Central memory CD8-positive, alpha-beta T cell (primary cell): ENCODE results near the gene PPP2R2C.

Experiments
- ATAC-seq: fragments of 150-1000 bp; cut with Tn5 transposase; replicated peaks from 2 replicates; pipeline ENCODE4 v1.10.0; 2022; ENCODE audit warnings: mild to moderate bottlenecking, moderate FRiP score, moderate number of reproducible peaks; ENCODE audit not compliant: poor library complexity, severe bottlenecking; ENCODE audit errors: extremely low read depth
- DNase-seq, 2 donors: peaks; one replicate each; pipeline ENCODE4 v3.0.0; 2021; ENCODE audit warnings: low spot score in 2 of 2
- H3K27ac Mint-ChIP-seq: one replicate; pipeline ENCODE4 v1.8.0; 2022; ENCODE audit warnings: low read depth, mild to moderate bottlenecking, moderate library complexity, mixed read lengths
- H3K27me3 Mint-ChIP-seq: one replicate; pipeline ENCODE4 v1.8.0; 2022; ENCODE audit warnings: mixed read lengths
- H3K36me3 Mint-ChIP-seq: one replicate; pipeline ENCODE4 v1.8.0; 2022; ENCODE audit warnings: mild to moderate bottlenecking, moderate library complexity, mixed read lengths; ENCODE audit not compliant: insufficient read depth
- H3K4me1 Mint-ChIP-seq: one replicate; pipeline ENCODE4 v1.8.0; 2022; ENCODE audit warnings: mixed read lengths
- H3K4me3 Mint-ChIP-seq: one replicate; pipeline ENCODE4 v1.8.0; 2022; ENCODE audit warnings: mild to moderate bottlenecking, moderate library complexity, mixed read lengths
- H3K9me3 Mint-ChIP-seq: one replicate; pipeline ENCODE4 v1.8.0; 2022; ENCODE audit warnings: mixed read lengths

PPP2R2C gene

DNA sequence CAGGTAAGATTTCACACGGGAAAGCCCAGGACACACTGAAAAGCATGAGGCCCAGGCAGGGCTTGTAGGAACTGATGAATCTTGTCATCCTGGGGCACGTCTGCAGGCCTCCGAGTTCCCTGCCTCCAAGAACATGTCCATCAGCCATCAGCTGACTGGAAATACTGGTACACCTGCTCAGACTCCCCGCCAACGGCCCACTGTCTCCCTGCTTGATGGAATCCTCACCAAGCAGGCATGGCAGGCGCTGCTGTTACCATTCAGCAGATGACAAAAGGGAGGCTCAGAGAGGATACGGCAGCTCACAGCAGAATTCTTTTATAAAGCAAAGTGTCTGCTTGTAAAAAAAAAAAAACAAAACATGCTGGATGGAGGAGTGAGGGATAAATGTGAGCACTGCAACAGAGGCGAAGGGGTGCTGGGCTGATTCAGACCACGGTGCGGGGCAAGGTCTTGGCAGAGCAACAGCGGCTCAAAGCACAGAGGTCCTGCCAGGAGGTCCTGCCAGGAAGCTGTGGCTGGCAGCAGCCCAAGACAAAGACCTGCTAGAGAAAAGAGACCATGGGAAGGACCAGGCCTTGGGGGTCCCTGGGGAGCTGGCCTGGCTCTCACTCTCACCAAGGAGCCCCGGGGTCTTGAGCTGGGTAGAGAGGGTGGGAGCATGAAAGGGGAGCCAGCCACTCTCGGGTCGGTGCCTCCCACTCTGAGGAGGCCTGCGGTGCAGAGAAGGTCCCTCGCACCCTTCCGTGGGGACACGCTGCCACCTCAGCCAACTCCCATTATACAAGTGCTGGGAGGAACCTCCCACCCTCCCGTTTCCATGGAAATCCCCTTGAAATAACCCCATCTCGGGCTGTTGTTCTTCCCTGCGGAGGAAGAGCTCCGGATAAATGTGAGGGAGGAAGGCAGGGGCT lies 25.6 kb downstream of the PPP2R2C start:
- Mint-ChIP-seq H3K36me3 (no peaks in the 10 kb centered on the region), H3K9me3 (no peaks in the 10 kb centered on the region), H3K4me3 (no peak overlapping the region), H3K4me1 (no peaks in the 10 kb centered on the region), H3K27ac (no peak overlapping the region), H3K27me3 (peaks cover 58% of the 10 kb centered on the region)
- DNase-seq (no peak), ATAC-seq (no peak)

DNA sequence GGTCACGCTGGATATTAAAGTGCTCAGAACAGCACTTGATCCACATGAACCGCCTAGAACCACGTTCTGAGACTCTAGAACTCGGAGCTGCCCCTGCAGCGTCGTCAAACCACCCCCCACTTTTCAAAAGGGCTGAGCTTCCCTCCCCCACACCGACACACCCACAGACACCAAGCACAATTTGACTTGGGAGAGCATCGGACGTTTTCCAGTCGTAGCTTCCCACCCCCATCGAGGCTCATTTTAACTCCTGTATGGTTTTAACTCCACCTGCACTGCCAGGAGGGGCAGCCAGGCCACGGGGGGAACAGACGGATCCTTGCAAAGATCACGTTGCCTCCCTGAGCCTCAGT lies 26.3 kb downstream of the PPP2R2C start:
- no peak for DNase-seq
- Mint-ChIP-seq H3K27ac (no peak overlapping the region), H3K27me3 (peaks cover 51% of the 10 kb centered on the region), H3K36me3 (no peaks in the 10 kb centered on the region), H3K4me3 (no peak overlapping the region), H3K9me3 (no peaks in the 10 kb centered on the region), H3K4me1 (no peaks in the 10 kb centered on the region)
- ATAC-seq = no peak

DNA sequence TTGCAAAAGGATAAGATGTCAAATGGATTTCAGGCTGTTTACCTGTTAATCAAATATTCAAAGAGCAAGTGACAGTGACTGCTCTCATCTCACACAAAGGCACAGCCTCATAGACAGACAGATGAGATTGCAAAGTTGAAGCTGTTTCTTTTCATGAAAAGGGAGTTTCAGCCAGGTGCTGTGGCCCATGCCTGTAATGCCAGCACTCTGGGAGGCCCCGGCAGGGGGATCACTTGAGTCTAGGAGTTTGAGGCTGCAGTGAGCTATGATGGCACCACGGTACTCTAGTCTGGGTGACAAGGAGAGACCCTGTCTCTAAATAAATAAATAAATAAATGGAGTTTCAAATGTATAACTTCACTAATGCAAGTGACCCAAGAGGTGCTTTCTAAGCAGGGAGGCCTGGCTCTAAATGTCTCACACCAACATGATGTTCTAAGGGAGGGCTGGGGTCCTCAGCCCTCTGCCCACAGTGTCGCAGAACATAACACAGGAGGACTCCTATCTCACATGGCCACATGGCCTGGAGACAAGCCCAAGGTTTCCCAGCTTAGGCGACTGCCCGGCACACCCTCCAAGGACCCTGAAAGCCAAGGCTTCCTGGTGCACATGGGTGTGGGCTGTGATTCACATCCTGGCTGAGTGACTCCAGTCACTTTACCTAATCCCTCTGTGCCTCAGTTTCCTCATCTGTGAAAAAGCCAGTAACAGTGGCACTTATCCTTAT lies 26.8 kb downstream of the PPP2R2C start:
- Mint-ChIP-seq H3K27ac (no peak overlapping the region), H3K4me1 (no peaks in the 10 kb centered on the region), H3K36me3 (no peaks in the 10 kb centered on the region), H3K9me3 (no peaks in the 10 kb centered on the region), H3K4me3 (no peak overlapping the region), H3K27me3 (peaks cover 46% of the 10 kb centered on the region)
- no peak for ATAC-seq
- DNase-seq = no peak

DNA sequence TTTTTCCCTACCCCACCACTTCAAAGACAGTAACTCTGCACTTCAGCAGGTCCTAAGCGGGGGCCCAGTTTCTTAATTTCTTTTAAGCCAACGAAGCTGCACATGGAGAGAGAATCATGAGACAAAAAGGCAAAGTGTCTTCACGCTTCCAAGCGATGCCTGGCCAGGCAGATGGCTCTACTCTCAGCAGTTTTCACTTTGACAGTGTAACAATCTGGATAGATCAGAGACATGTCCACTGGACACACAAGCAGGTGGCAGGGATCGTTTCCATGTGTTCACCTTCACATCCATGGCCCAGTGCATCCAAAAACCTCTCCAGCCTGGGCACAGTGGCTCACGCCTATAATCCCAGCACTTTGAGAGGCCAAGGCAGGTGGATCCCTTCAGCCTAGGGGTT lies 27.8 kb downstream of the PPP2R2C start:
- H3K27me3 Mint-ChIP-seq = peaks cover 36% of the 10 kb centered on the region
- DNase-seq = no peak
- no peaks in the 10 kb centered on the region for H3K4me1 Mint-ChIP-seq
- no peak for ATAC-seq
- H3K4me3 Mint-ChIP-seq = no peak overlapping the region
- no peaks in the 10 kb centered on the region for H3K9me3 Mint-ChIP-seq
- no peak overlapping the region for H3K27ac Mint-ChIP-seq
- H3K36me3 Mint-ChIP-seq = no peaks in the 10 kb centered on the region

- no peaks in the 10 kb centered on the region for H3K9me3 Mint-ChIP-seq
- H3K27ac Mint-ChIP-seq = no peak overlapping the region
- no peak overlapping the region for H3K4me3 Mint-ChIP-seq
- DNase-seq (no peak), ATAC-seq (no peak)
- no peaks in the 10 kb centered on the region for H3K36me3 Mint-ChIP-seq
- peaks cover 33% of the 10 kb centered on the region for H3K27me3 Mint-ChIP-seq
- H3K4me1 Mint-ChIP-seq = no peaks in the 10 kb centered on the region
These were observed 29.1 kb downstream of the PPP2R2C start for GRCh38 chr4:6443035-6444023.

GRCh38 chr4:6442555-6442954 lies 29.9 kb downstream of the PPP2R2C start:
- no peaks in the 10 kb centered on the region for H3K9me3 Mint-ChIP-seq
- H3K36me3 Mint-ChIP-seq = no peaks in the 10 kb centered on the region
- H3K27me3 Mint-ChIP-seq = peaks cover 27% of the 10 kb centered on the region
- ATAC-seq (no peak), DNase-seq (no peak)
- no peak overlapping the region for H3K4me3 Mint-ChIP-seq
- H3K4me1 Mint-ChIP-seq = no peaks in the 10 kb centered on the region
- H3K27ac Mint-ChIP-seq = no peak overlapping the region

GRCh38 chr4:6441758-6442157 lies 30.7 kb downstream of the PPP2R2C start:
- Mint-ChIP-seq H3K4me1 (no peaks in the 10 kb centered on the region), H3K36me3 (no peaks in the 10 kb centered on the region), H3K4me3 (no peak overlapping the region), H3K9me3 (no peaks in the 10 kb centered on the region), H3K27me3 (peaks cover 19% of the 10 kb centered on the region), H3K27ac (no peak overlapping the region)
- ATAC-seq = no peak
- no peak for DNase-seq

DNA sequence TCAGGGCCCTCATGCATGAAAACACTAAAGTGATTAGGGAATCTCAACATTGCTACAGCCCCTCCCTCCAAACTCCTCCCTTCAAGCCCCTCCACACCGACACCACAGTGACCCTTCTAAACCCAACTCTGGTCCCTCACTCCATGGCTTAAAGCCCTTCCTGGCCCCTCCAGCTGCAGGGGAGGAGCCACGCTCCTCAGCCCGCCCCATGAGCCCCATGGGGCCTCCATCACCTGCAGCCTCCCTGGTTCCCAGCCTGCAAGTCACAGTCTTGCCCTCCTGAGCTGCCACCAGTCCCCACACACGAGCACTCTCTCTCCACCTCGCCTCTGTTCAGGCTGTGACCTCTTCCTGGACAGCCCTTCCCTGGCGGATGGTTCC lies 31.2 kb downstream of the PPP2R2C start:
- Mint-ChIP-seq H3K27ac (no peak overlapping the region), H3K27me3 (peaks cover 14% of the 10 kb centered on the region), H3K36me3 (no peaks in the 10 kb centered on the region), H3K9me3 (no peaks in the 10 kb centered on the region), H3K4me3 (no peak overlapping the region), H3K4me1 (no peaks in the 10 kb centered on the region)
- DNase-seq = no peak
- ATAC-seq = no peak

DNA sequence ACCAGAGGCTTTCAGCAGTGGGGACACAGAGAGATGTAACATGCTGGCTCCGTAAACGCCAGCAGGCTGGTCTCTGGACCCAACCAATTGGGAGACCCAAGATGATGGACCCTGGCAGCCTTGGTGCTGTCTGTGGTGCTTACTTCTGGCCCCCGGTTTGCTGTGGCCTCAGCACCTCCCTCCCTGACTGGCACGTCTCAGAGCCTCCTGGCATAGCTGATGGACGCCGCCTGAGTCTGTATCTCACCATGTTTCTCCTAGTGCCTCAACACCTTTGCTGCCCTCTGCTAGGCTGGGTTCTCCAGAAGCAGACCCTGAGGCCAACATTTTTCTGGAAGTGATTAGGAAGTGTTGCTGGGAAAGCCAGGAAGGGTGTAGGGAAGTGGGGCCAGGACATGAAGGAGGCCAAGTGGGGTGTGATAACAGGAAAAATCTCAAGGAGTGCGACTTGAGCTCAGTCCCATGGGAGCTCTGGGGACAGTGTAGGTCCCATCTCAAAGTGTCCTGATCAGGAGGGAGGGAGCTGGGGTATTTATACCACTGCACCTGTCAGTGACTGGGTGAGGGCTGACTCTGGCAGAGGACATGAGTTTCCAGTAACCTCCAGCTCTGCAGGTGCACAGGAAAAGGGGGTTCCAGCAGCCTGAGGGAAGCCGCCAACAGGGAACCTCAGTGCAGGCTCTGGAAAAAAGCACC lies 31.8 kb downstream of the PPP2R2C start:
- Mint-ChIP-seq H3K27ac (no peak overlapping the region), H3K4me3 (no peak overlapping the region), H3K36me3 (no peaks in the 10 kb centered on the region), H3K9me3 (no peaks in the 10 kb centered on the region), H3K4me1 (no peaks in the 10 kb centered on the region), H3K27me3 (peaks cover 9% of the 10 kb centered on the region)
- no peak for DNase-seq
- no peak for ATAC-seq

DNA sequence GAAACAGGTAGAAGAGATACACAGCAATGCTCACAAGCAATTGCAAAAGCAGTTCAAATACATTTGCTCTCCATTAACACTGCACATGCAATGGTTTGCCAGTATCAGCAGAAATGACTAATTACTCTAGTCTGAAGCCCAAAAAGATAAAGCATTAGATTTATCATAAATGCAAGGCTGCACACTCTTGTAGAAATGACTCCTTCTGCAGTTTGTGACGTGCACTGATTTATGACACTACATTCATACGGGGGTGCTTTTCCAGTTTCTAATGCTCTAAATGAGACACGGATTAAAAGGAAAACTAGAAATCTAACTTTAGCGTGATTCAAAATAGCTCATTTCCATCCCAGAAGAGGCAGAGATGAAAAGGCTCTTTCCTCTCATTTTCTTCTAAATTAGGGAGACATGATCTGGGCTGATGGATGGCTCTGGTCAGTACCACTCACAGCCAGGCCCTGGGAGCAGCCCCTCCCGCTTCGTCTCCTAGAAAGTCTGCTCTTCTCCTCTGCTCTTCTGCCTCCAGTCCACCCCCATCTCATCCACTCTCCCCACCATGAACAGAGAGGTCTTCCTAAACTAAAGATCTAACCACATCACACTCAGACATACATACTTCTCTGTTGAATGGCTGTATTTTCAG lies 33.2 kb downstream of the PPP2R2C start:
- no peaks in the 10 kb centered on the region for H3K36me3 Mint-ChIP-seq
- no peak for DNase-seq
- H3K4me3 Mint-ChIP-seq = no peak overlapping the region
- H3K27me3 Mint-ChIP-seq = peaks cover 9% of the 10 kb centered on the region
- H3K27ac Mint-ChIP-seq = no peak overlapping the region
- peaks cover 6% of the 10 kb centered on the region for H3K9me3 Mint-ChIP-seq
- ATAC-seq = no peak
- H3K4me1 Mint-ChIP-seq = no peaks in the 10 kb centered on the region

- Mint-ChIP-seq H3K4me3 (no peak overlapping the region), H3K27ac (no peak overlapping the region), H3K36me3 (no peaks in the 10 kb centered on the region), H3K27me3 (peaks cover 2% of the 10 kb centered on the region), H3K4me1 (no peaks in the 10 kb centered on the region), H3K9me3 (peaks cover 6% of the 10 kb centered on the region)
- ATAC-seq = no peak
- DNase-seq = no peak
These were observed 34.6 kb downstream of the PPP2R2C start for GRCh38 chr4:6437826-6438238.
